Activated T-cell treated with anti-CD3 and anti-CD28 coated beads, Interleukin-2, amount 50 U/mL, for 48 hours (primary cell): ENCODE measurements around the gene MAML3.
A peak's percentile ranks its signal among the peaks of the same experiment; 100 is the strongest.

ENCODE experiments used
- DNase-seq, 2 experiments: peaks; one replicate each; pipeline ENCODE4 v3.0.0-alpha.2; 2020

The MAML3 gene

GRCh38 chr4:140123666-140124377 lies 30.2 kb downstream of the MAML3 start:
- no peak for DNase-seq

DNA sequence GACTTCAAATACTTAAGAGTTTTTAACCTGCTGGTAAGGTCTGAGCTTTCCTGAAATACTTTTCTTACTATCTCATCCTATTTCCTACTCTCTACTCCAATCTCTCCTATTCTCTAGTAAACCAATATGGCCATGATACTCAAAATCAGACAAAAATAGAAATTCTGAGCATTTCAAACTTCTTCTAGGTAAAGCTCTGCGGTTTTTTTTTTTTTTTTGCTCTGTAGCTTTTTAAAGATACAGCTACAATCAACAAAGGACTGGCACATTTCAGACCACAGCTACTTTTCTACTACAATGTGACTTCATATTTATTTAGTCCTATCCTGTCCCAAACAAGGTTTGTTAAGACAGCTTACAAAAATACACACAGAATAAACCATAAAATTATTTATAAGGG lies 31.1 kb downstream of the MAML3 start:
- DNase-seq = no peak

DNA sequence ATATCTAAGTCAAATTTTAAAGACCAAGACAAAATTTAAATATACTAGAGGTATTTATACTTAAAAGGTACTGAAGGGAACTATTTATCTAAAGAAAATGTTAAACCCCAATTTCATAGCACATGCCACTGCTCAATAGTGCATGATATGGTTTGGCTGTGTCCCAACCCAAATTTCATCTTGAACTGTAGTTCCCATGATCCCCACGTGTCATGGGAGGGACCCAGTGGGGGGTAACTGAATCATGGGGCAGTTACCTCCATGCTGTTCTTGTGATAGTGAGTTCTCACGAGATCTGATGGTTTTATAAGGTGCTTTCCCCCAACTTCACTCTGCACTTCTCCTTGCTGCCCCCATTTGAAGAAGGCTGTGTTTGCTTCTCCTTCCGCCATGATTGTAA lies 32.3 kb downstream of the MAML3 start:
- DNase-seq = no peak

GRCh38 chr4:140118931-140119640 lies 34.9 kb downstream of the MAML3 start:
- no peak for DNase-seq

- DNase-seq = no peak
These were observed 36.0 kb downstream of the MAML3 start for GRCh38 chr4:140117947-140118346.

DNA sequence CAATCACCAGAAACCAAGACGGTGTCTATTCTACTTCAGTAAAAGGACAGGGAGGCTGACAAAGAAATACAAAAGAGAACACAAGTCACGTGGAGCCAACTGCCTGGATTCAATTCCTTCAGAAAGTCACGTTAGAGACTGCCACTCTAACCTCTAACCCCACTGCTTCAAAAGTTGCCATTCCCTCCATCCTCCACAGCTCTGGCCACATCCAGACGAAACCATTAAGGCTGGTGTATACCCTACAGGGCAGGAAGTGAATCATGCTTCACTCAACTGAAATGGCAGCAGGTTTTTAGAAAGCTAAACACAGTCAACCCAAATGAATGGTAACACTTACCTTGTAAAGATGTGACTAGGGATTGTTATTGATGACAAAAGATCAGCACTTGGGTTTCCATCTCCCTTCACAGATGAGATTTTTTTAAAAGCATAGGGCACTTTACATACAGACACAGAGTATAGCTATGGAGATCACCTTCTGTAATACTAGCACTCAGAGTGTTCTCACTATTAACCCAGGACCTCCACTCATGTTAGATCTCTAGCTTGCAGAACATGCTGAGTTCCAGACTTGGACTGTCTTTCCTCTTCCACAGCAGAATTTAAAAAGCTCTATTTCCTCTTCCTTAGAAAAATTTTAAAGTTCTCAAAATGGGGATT lies 37.4 kb downstream of the MAML3 start:
- peak; percentile 48 to 50 for DNase-seq

GRCh38 chr4:140115140-140115539 lies 38.8 kb downstream of the MAML3 start:
- DNase-seq = no peak

GRCh38 chr4:140113653-140114052 lies 40.3 kb downstream of the MAML3 start:
- no peak for DNase-seq

- no peak for DNase-seq
These were observed 41.4 kb downstream of the MAML3 start for GRCh38 chr4:140112576-140112975.

DNA sequence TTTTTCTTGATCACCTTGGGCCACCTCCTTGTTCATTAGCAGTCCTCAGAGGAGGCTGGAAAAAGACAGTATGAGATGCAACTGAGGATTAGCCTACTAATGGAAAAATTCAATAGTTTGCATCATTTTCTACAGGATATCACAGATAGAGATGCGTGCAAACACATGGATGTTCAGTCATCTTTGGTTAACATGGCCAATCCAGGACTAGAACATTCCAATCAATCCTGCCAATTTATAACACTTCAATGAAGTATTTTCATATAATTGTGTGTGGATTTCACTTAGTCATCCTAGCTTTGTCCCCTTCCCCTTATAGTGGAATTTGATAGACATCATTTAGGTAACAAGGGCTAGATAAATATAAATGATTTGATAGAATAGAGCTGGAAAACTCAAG lies 42.7 kb downstream of the MAML3 start:
- no peak for DNase-seq

DNA sequence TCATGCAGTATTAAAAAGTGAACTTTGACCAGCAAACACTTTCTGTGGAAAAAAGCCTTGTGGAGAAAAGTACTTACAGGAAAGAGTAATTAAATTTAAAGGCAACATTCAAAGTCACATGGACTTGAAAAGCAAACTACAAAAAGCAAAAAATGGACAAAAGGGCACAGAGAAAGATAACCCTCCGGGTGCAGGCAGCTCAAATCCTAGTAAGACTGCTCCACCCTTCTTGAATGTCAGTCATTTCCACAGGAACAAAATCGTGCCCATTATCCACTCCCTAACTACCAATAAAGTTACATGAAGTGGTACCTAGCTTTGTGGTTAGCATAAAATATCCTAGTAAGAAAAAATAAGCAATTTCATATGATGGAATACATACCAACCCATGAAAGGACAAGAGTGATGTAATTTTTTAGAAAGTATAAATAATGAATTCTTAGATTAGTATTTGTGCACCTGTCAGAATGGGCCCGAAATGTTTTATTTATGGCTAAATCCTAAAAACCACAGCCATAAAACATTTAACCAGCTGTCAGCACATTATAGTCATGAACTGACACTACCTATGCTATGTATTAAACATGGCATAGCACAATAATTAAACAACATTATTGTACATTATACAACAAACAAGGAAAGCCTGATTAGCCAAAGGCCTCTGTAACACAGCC lies 43.3 kb downstream of the MAML3 start:
- DNase-seq = no peak

DNA sequence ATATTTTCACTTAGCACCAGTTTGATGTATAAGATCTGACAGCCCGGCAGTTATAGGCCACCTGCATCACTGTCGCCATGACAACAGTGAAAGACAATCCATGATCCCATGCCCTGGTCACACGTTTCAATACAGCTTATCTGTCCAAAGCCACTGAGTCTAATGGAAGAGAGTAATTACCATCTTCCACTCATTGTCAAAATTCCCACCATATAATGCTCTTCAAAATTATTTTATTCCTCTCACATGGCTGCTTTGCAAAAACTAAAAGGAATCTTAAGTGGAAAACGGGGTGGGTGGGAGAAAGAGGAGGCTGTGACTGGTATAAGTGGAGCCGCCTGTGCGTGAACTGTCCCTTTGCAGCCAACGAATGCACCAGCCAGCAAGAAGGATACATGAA lies 44.2 kb downstream of the MAML3 start:
- no peak for DNase-seq

- no peak for DNase-seq
These were observed 44.7 kb downstream of the MAML3 start for GRCh38 chr4:140109292-140109691.

- no peak for DNase-seq
These were observed 45.2 kb downstream of the MAML3 start for GRCh38 chr4:140108713-140109230.

- DNase-seq = no peak
These were observed 45.7 kb downstream of the MAML3 start for GRCh38 chr4:140108243-140108642.

DNA sequence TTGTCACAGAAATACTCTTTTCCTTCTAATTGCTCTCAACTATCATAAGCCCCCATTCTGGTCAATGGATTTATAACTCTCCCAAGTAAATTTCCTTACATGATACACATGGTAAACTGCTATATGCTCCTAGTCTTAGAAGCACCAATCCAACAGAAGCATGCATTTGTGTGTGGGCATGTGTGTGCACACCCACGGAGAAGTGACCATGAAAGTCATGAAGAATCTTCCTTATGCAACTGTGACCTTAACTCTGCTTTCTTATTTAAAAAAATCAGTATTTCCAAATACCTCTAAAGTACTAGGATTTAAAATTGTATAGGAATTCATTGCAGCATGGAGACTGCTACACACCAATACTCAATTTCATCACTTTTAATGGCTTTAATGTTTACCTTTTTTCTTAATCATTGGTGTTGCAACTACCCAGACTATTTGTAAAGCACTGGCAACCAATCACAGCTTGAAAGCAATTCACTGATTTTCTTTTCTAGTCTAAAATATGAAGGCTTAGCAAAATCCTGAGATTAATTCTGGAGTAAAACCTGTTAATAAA lies 47.6 kb downstream of the MAML3 start:
- no peak for DNase-seq

- no peak for DNase-seq
These were observed 48.5 kb downstream of the MAML3 start for GRCh38 chr4:140105436-140105835.

- DNase-seq = peak; percentile 48 to 62
These were observed 50.3 kb downstream of the MAML3 start for GRCh38 chr4:140103676-140104075.

- no peak for DNase-seq
These were observed 51.6 kb downstream of the MAML3 start for GRCh38 chr4:140102421-140102820.

GRCh38 chr4:140100771-140101170 lies 53.2 kb downstream of the MAML3 start:
- no peak for DNase-seq

- no peak for DNase-seq
These were observed 54.0 kb downstream of the MAML3 start for GRCh38 chr4:140099983-140100382.

- no peak for DNase-seq
These were observed 55.4 kb downstream of the MAML3 start for GRCh38 chr4:140098455-140099160.
